ENCODE measurements around the gene VTN. TPM values are rescaled to one million over a fixed set of nuclear protein-coding genes. Genes with fewer than 3 reads are reported as not detected.

VTN gene
- total RNA-seq, 1 donor from 2014 or later: 0.41 TPM

DNA sequence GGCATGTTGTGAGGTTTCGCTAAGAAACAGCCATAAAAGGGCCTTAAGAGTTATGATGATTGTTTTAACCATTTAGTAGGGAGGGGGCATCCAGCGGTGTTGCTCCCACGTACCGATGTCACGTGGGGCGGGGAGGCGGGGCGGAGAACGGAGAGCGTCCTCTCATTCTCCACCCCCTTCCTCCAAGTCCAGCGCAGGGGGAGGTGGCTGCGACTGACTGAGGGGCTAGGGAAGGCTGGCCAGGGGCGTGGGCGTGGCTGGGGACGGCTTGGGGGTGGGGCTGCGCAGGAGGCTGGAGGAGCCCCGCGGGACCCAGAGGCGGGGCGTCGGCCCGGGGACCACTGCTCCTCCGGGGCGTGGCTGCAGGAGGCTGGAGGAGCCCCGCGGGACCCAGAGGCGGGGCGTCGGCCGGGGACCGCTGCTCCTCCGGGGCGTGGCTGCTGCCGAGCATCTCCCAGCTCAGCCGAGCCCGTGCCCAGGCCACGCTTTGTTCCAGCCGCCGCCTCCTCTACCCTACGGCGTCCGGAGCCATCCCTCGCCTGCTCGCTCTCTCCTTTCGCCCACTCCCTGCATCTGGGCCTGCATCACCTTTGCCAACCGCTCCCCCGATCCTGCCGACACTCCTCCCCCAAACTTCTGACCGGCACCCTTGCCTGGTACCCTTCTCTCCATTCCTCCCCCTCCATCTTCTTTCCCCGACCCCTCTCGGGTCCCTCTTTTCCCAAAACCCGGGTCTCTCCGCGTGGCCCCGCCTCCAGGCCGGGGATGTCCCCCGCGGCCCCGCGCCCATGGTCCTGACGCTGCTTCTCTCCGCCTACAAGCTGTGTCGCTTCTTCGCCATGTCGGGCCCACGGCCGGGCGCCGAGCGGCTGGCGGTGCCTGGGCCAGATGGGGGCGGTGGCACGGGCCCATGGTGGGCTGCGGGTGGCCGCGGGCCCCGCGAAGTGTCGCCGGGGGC, 1.4 kb upstream of the VTN start, which contains the start of gene SARM1:
Gene SARM1, plus strand, starts transcription at position 450 of the 958 bp plus-strand sequence. Its CDS starts 339 bp downstream, at position 789.
- peak; percentile 84 to 88 for DNase-seq (ENCODE audit: low spot score in 2 of 2)
- no peak for FAIRE-seq

DNA sequence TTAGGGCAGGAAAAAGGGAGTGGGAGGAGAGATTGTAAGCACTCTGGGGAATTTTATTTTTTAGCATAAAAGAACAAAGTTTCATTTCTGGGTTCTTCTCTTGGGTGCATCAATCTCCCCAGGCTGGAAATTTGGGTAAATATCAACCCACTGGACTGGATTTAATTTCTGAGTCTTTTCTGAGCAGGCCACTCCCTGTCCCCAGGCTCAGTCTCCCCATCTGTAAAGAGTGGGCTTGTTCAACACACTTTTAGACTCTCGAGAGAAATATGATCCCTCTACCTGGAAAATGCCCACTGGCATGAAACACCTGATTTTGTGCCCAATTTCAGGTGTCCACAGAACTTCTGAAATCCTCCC, 617 bp upstream of the VTN start:
- no peak for DNase-seq (ENCODE audit: low spot score in 2 of 2)
- FAIRE-seq: no peak

DNA sequence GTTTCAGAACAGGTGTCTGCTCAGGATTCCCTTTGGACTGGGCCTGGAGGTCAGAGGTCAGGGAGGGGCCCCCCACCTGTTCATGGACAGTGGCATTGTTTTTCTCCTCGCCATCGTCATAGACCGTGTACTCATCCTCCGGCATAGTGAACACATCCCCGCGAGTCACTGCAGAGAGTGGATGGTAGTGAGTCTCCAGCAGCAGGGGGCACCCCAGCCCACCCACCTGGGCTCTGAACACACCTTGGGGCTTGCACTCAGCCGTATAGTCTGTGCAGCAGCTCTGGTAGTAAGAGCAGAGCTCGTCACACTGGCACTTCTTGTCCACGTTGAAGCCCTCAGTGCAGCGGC, 448 bp downstream of the VTN start:
- DNase-seq (ENCODE audit: low spot score in 2 of 2) (no peak), FAIRE-seq (no peak)

DNA sequence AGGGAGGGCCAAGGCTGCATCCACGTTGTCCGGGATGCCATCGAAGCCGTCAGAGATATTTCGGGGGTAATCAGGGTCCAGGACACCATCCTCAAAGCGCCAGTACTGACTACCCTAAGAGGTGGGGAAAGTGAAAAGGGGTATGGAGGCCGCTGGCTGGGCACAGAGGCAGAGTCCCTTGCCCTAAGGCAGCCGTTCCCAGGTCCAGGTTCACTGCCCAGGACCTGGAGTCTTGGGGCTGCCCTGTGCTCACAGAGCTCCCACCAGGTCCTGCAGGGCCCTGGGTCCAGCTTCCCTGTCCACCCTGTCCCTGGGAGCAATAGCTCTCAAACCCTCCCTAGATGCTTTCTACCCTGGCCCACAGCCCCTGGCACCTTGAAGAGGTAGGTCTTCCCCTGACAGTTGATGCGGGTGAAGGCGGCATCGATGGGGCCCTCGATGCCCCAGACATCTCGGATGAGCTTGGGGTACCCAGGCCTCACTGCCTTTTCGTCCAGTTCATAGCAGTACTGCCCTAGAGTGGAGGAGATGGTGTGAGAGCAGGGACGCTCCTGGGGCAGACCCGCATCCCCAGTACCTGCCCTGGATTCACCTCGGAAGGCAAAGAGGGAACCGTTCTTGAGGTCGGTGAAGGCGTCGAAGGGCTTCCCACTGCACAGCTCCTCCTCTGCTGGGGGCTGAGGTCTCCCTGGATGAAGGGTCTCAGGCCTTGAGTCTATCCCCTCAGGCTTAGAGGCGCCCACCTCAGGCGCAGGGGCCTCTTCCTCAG, 1.0 kb downstream of the VTN start:
- DNase-seq (ENCODE audit: low spot score in 2 of 2) (no peak), FAIRE-seq (no peak)

DNA sequence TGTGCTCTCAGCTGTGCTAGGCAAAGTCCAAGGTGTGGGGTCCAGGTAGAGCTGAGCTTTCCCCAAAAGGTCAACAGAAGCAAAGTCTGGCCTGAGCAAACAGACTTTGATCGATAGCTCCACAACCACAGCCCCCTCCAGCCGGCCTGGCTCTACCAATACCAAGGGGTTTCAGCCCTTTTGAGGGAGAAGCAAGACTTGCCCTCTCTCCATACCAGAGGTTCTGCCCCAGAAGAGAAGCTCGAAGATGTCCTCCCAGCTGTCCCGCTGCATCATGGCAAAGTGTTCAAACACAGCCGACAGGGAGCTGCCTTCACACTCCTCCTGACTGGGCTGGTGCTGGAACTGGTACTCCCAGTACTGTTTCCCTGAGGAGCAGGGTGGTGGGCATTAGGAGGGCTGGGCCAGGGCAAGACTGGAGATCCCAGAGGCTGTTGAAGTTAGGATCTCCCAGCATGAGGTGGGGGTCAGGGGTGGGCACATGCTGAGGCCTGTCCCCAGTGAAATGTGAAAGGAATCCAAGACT, 1.7 kb downstream of the VTN start:
- FAIRE-seq (no peak), DNase-seq (ENCODE audit: low spot score in 2 of 2) (no peak)

DNA sequence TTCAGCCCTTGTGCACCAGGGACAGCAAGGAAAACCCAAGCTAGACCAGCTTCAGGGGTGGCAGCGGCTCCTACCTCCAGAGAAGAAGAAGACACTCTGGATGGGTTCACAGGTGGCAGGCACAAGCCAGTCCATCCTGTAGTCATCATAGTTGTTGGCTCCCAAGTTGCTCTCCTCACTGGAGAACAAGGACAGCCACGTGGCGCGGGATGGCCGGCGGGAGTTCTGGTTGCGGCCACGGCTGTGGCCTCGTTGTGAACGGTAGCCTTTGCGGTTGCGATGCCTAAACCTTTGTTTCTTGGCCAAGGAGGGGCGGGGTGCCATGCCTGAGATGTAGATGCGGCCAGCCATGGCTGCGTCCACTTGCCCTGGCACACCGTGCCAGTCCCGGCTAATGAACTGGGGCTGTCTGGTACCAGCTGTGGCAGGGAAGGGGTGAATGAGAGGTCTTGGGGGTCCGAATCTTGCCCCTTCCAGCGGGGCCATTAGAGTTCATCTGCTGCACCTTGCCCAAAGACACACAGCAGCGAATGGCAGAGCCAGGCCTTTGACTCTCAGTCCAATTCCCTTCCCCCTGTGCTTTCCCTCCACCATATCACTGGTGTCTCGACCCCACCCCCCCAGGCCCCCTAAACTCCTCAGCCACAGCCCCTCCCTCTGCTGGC, 2.3 kb downstream of the VTN start:
- no peak for DNase-seq (ENCODE audit: low spot score in 2 of 2)
- FAIRE-seq: no peak

DNA sequence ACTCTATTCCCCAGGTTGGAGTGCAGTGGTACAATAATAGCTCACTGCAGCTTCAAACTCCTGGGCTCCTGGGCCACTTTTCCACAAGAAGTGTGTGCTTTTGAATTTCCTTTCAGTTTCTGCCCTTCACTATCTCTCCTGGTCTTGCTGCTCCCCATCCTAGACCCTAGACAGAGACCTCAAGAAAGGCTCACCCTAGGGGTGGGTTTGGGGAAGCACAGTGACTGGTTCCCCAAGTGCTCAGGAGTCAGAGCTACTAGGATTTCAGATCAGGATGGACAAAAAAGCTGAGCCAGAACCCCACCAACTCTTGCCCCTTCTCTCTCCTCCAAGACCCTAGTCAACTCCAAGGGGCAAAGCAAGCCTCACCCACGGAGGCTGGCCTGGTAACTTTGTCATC, 3.5 kb downstream of the VTN start:
- FAIRE-seq (no peak), DNase-seq (ENCODE audit: low spot score in 2 of 2) (no peak)

DNA sequence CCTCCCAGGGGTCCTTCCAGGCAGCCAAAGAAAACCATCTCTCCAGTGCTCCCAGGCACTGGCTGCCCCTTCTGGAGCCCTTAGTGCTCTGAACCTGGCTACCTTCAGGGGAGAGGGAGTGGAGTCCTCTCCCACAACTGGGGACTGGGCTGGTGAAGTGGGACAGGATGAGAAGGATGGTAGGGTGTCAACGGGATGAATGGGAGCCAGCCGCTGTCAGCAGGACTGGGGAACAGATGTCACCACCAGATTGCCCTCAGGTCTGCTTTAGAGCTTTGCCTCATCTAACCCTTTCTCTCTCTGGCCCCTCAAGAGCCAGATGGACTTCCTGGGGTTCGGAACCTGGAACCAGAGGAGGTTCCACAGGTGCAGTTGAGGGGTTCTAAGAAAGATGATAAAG, 4.6 kb downstream of the VTN start:
- DNase-seq (ENCODE audit: low spot score in 2 of 2) (no peak), FAIRE-seq (no peak)

DNA sequence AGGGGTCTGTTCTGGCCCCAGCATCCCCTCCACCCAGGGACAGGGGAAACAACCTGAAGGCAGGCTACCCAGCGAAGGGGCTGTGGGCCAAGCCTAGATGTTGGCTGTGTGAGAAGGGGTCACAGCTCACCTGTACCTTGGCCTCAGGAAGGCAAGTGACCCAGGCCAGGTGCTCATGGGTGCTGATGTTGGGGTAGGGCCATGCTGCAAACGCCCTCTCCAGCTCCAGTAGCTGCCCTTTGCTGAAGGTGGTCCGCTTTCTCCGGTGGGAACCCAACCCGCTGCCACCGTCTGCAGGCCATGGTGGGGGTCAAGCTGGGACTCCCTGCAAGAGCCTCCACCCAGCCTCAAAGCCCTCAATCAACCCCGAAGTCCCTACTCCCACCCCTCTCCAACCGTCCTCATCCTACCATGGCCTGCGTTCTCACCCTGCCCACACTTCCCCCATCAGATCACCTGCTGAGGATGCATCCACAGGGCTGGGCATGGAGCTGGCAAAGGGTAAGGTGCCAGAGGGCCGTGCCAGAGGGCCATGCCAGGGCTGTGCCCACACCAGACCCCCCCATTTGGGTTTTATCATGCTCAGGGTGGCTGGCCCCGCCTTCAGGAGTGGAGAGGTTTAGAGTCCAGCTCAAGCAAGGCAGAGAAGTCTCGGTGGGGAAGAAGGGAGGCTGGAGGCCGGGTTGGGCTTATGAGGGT, 5.3 kb downstream of the VTN start, which contains the start of gene SEBOX:
Gene SEBOX, minus strand, starts transcription at position 535 of the 699 bp plus-strand sequence. Its CDS starts 48 bp downstream, at position 487.
- FAIRE-seq (no peak), DNase-seq (ENCODE audit: low spot score in 2 of 2) (no peak)

DNA sequence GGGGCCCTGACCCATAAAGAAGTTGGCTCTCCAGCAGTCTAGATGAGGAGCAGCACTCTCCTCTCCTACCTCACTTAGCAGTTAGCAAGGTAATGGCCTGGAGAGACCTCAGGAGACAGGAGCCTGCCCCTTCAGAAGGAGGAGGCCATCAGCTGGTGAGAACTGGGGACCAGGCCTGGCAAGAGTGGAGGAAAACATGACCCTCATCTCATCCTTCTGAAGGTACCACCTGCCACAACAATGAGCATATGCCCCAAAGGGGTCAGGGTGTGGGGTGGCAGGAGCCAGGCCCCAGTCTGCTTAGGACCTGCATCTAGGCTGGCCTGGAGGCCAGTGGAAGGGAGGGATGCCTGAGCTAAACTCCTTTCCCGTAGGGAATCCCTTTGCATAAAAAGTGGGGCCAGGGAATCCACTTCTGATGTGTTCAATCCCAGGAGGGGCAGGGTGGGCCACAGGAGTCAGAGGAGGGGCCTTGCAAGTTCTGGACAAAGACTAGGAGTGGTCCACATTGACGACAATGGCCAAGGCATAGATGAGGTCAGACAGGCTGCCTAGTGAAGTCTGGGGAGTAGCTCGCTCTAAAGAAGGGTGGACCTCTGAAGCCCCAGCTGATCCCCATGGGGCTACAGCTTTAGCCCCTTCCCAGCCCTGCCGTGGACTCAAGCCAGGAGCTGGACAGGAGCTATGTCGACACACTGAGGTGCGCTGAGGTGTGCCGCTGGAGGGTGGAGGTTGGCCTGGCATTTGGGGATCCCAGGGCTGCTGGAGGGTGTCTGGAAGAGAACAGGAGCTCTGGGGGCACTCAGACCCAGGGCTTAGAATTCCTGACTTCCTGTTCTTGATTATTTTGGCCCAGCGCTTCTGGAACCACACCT, 6.1 kb downstream of the VTN start:
- DNase-seq (ENCODE audit: low spot score in 2 of 2) (no peak), FAIRE-seq (no peak)

DNA sequence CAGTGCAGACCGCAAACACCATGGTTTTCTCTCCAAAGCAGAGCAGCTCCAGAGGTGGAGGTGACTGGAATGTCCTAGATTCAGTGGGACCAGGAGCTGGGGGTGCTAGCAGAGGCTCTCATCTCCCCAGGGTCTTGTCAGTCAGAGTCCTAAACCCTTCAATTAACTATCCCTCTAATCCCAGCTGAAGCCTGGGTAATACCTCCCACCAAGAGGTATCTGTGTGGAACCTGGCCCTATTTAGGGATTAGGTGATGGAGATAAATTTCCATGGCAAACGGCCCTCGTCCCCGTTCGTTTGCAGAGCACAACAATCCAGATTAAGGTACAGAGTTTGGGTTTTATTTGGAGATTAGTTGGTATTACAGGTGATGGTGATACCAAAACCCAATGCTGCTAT, 6.9 kb downstream of the VTN start:
- DNase-seq (ENCODE audit: low spot score in 2 of 2) (no peak), FAIRE-seq (no peak)

DNA sequence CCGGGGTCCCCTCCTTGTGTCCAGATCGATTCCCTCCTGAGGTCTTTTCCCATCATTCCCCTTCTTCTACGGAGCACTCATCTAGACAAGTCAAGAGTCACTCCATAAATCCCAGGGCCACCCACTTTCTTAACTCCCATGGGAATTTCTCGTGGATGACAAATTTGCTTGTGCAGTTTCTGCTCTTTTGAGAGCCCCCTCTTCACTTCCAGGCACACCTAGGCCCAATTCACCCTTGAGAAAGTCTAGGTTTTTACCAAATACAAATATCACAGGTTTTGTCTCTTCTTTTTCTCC, 12.3 kb downstream of the VTN start:
- FAIRE-seq: no peak
- DNase-seq (ENCODE audit: low spot score in 2 of 2): no peak

DNA sequence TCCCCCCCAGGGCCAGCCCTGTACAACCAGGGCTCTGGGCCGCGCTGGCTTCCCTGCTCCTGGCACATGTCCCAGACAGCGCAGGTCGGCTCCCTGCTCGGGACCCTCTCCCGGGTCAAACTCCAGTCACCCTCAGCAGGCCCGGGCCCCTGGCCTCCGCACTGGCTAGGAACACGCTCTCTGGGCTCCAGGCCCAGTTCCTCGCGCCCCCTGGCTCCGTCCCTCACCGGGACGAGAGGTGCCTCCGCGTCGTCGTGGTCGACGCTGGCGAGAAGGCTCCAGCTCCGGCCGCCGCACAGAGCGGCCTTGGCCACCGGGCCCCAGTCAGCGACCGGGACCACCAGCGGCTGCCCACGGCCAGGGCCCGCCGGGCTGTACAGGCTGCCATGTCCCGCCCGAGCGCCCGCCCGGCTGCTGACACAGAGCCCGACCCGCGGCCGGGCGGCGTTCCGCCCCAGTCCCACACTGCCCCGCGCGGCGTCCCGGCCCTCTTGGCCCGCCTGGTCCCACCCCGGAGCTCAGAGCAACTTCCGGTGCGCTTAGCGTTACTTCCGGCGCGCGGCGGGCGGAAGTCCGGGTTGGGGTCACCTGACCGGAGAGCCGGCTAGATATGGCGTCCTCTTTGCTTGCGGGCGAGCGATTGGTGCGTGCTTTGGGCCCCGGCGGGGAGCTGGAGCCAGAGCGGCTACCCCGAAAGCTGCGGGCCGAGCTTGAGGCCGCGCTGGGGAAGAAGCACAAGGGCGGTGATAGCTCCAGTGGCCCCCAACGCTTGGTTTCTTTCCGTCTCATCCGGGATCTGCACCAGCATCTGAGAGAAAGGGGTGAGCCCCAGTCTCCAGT, 12.8 kb downstream of the VTN start, which contains the start of gene POLDIP2:
Gene POLDIP2, minus strand, starts transcription at position 467 of the 840 bp plus-strand sequence. Its CDS starts 79 bp downstream, at position 388.
- no peak for FAIRE-seq

DNA sequence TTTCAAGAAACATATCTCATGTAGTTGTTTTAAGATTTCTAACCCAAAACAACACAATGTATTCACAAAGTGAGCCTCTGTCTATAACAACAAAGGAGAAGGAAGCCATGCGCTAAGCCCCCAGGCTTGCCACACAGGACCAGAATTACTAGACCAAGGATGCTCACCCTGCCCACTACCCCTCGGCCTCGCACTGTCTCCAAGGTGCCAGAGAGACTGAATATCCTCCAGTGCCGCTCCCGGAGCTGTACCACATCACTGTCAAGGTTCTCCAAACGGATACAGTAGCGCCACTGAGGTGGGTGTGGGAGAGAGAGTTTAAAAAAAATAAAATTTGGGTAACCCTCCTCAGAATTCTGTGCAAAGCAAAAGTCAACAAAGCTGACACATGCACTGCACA, 19.8 kb downstream of the VTN start:
- FAIRE-seq (no peak), DNase-seq (ENCODE audit: low spot score in 2 of 2) (no peak)

More for the DNA sequence above, 12.8 kb downstream of the VTN start, which contains the start of gene POLDIP2:
- DNase-seq (ENCODE audit: low spot score in 2 of 2): peak; percentile 98

DNA sequence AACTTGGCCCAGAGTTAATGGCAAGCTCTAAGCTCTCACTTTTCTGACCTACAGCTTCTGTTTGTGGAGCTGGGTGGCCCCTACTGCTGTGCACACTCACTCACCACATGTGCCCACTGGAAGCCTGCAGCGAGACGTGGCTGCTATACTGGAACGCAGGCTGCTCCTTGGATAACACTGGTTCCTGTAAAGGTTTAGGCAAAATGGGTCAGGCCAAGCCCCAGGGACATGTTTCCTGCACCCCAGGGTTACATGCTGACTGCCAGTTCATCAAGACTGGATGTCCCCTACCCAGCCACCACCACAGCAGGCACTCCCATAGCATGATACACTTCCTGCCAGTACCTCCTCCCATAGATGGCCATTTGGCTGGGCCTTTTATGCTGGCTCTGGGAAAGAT, 21.1 kb downstream of the VTN start:
- DNase-seq (ENCODE audit: low spot score in 2 of 2) (no peak), FAIRE-seq (no peak)

DNA sequence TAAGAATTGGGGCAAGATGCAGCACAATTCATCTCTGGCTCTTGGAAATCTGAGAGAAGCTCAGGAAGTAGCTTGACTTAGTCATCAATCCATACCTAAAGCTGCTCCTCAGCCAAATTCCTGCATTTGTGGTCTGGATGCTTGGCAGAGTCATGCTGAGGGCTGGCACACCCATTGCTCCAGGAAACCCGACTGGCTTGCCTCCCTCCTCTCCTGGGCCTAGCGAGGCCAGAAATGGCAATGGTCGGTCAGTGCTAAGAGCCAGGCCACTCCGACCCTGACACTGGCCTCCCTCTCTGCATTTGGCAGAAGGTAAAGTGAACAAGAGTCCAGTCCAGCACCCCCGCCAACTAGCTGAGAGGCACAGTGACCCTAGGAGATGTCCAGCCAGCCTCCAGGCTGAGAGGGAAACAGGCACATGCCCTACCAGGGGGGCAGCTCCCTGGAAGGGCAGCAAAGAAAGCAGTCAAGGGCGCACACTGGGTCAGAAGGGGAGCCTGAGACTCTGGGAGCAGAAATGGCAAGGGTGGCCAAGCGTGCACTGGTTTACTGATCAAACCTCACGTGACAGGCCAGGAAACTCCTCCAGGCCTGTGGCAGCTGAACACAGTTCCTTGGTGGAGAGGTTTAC, 22.7 kb downstream of the VTN start:
- FAIRE-seq (no peak), DNase-seq (ENCODE audit: low spot score in 2 of 2) (no peak)

DNA sequence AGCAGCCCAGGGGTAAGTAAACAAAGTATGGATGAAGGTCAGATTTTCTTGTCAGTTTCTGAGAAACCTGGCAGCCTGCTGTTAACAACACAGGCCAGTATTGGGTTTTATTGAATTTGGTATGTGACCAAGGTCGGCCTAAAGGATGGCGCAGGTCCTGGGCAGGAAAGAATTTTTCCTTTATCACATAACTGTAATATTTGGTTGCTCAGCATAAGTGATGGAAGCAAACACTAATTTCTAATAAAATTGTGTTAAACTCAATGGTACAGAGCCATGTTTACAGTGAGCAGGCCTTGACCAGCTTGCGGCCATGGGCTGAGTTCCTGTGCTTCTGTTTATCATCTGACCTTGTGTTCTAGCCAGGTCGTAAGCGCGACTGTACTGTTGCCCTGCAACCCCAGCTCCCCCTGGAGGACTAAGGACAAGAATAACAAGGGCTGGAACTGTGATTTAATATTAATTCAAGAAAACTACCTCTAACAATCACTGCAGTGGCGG, 23.3 kb downstream of the VTN start:
- DNase-seq (ENCODE audit: low spot score in 2 of 2): no peak
- no peak for FAIRE-seq

DNA sequence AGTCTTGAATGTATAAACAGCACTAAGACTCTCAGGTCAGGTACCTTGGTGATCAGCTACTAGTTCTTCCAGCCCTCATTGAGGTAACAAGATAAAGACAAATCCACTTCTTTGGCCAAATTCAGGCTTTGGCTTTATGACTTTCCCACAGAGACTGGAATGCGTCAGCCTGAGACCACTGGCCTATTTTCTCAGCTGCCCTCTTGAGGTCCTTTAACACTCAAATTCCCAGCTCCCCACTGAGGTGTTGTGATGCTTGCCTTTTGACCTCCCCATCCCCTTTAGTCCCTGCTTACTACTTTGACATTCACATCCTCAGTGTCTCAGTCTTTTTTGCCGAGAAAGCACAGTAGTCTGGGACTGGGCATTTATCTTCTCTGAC, 23.9 kb downstream of the VTN start:
- FAIRE-seq: no peak
- no peak for DNase-seq (ENCODE audit: low spot score in 2 of 2)

All from frontal cortex (tissue), 4 donors.